ENCODE results near the gene MYPOP. TPM values are rescaled to one million over a fixed set of nuclear protein-coding genes. Genes with fewer than 3 reads are reported as not detected.

The MYPOP gene
- total and polyA plus RNA-seq, 2 of the 13 experiments (the other 11 are each of a cell fraction or from before 2014, with no cell fraction given): 2.3 to 2.7 TPM

DNA sequence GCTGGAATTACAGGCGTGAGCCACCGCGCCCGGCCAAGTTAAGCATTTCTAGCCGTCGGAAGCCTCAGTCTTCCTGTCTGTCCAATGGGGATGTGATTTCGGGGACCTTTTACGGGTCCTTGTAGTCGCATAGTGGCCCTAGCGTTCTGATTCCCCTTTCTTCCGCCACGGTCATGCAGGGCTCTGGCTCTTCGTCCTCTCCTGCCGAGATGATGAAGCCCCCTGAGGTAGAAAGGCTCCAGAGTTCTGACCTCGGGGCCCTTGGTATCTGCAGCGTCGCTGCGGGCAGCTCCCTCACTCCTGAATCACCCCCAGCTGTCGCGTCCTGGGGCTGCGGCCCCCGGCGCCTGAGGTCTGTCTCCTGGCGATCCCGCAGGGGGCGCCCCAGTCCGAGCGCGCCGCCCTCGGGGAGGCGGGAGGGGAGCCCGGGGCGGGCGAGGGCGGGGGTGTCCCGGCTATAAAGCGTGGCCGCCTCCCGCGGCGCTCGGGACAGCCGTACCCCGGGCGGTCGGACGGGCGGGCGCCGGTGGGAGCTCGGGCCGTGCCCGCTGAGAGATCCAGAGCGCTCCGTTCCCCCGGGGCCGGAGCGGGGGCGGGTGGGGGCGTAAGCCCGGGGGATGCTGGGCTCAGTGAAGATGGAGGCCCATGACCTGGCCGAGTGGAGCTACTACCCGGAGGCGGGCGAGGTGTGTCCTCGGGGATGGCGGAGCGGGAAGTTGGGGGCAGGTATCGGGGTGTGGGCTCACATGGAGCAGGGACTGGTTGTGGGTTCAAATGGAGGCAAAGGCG is 38.4 kb downstream of the MYPOP start, which contains the start of gene FOXA3 (continued):
- TF ChIP-seq PATZ1 (CRISPR knock-in tag; IDR thresholded peaks at IDR 0.05) (peak; percentile 99), CREB3 (CRISPR knock-in tag; IDR thresholded peaks at IDR 0.05) (no peak), ATF5 (CRISPR knock-in tag; IDR thresholded peaks at IDR 0.05; ENCODE audit: low read depth) (no peak), ZNF577 (CRISPR knock-in tag; IDR thresholded peaks at IDR 0.05; ENCODE audit: borderline replicate concordance, low read depth) (no peak), NFKBIZ (CRISPR knock-in tag; IDR thresholded peaks at IDR 0.05) (no peak), SUZ12 (IDR thresholded peaks at IDR 0.05; ENCODE audit: low read depth, low read length) (no peak), CCDC6 (CRISPR knock-in tag; IDR thresholded peaks at IDR 0.05) (no peak), ZNF138 (CRISPR knock-in tag; IDR thresholded peaks at IDR 0.05; ENCODE audit: low read depth) (no peak), NFE2 (CRISPR knock-in tag; IDR thresholded peaks at IDR 0.05) (no peak), RELA (CRISPR knock-in tag; IDR thresholded peaks at IDR 0.05) (no peak), BHLHE40 (IDR thresholded peaks at IDR 0.05; ENCODE audit: low read length) (peak; percentile 54; the same call in 1 of the 2 replicates), GTF2F1 (IDR thresholded peaks at IDR 0.05; ENCODE audit: low read length) (no peak), ZFP82 (CRISPR knock-in tag; IDR thresholded peaks at IDR 0.05; ENCODE audit: borderline replicate concordance) (peak; percentile 62; the same call in 1 of the 2 replicates), ZBTB7B (CRISPR knock-in tag; IDR thresholded peaks at IDR 0.05) (peak; percentile 41; the same call in 1 of the 2 replicates), KLF16 (CRISPR knock-in tag; IDR thresholded peaks at IDR 0.05) (peak in 1 of 2 experiments; percentile 72; a peak in 2 of 4 replicates)
- TF ChIP-seq, protein P1, sequence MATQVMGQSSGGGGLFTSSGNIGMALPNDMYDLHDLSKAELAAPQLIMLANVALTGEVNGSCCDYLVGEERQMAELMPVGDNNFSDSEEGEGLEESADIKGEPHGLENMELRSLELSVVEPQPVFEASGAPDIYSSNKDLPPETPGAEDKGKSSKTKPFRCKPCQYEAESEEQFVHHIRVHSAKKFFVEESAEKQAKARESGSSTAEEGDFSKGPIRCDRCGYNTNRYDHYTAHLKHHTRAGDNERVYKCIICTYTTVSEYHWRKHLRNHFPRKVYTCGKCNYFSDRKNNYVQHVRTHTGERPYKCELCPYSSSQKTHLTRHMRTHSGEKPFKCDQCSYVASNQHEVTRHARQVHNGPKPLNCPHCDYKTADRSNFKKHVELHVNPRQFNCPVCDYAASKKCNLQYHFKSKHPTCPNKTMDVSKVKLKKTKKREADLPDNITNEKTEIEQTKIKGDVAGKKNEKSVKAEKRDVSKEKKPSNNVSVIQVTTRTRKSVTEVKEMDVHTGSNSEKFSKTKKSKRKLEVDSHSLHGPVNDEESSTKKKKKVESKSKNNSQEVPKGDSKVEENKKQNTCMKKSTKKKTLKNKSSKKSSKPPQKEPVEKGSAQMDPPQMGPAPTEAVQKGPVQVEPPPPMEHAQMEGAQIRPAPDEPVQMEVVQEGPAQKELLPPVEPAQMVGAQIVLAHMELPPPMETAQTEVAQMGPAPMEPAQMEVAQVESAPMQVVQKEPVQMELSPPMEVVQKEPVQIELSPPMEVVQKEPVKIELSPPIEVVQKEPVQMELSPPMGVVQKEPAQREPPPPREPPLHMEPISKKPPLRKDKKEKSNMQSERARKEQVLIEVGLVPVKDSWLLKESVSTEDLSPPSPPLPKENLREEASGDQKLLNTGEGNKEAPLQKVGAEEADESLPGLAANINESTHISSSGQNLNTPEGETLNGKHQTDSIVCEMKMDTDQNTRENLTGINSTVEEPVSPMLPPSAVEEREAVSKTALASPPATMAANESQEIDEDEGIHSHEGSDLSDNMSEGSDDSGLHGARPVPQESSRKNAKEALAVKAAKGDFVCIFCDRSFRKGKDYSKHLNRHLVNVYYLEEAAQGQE (IDR thresholded peaks at IDR 0.05; ENCODE audit: borderline replicate concordance in 1 of 2, low read depth in 1 of 2, low read length in 2 of 2): peak in 1 of 2 experiments; percentile 31; a peak in 1 of 4 replicates
- TF ChIP-seq, protein P2, sequence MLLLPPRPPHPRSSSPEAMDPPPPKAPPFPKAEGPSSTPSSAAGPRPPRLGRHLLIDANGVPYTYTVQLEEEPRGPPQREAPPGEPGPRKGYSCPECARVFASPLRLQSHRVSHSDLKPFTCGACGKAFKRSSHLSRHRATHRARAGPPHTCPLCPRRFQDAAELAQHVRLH (CRISPR knock-in tag; IDR thresholded peaks at IDR 0.05; ENCODE audit: borderline replicate concordance, low read depth): no peak
- TF ChIP-seq, protein P3, sequence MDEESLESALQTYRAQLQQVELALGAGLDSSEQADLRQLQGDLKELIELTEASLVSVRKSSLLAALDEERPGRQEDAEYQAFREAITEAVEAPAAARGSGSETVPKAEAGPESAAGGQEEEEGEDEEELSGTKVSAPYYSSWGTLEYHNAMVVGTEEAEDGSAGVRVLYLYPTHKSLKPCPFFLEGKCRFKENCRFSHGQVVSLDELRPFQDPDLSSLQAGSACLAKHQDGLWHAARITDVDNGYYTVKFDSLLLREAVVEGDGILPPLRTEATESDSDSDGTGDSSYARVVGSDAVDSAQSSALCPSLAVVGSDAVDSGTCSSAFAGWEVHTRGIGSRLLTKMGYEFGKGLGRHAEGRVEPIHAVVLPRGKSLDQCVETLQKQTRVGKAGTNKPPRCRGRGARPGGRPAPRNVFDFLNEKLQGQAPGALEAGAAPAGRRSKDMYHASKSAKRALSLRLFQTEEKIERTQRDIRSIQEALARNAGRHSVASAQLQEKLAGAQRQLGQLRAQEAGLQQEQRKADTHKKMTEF (CRISPR knock-in tag; IDR thresholded peaks at IDR 0.05): no peak
- TF ChIP-seq, protein P4, sequence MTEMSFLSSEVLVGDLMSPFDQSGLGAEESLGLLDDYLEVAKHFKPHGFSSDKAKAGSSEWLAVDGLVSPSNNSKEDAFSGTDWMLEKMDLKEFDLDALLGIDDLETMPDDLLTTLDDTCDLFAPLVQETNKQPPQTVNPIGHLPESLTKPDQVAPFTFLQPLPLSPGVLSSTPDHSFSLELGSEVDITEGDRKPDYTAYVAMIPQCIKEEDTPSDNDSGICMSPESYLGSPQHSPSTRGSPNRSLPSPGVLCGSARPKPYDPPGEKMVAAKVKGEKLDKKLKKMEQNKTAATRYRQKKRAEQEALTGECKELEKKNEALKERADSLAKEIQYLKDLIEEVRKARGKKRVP (CRISPR knock-in tag; IDR thresholded peaks at IDR 0.05): no peak
